Measurements from ENCODE around the gene CARD11.

CARD11 gene

DNA sequence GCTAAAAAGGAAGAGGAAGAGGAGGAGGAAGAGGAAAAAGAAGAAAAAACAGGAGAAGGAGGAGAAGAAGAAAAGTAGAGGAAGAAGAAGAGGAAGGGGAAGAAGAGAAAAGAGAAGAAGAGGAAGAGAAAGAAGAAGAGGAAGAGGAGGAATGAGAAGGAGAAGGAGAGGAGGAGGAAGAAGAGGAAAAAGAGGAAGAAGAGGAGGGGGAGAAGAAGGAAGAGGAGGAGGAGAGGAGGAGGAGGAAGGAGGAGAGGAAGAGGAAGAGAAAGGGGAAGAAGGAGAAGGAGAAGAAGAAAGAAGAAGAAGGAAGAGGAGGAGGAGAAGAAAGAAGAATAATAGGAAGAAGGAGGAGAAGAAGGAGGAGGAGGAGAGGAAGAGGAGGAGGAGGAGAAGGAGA, 103.2 kb downstream of the CARD11 start:
- no peak for DNase-seq (ENCODE audit: low read depth in 1 of 2, low spot score in 1 of 2)
- TF ChIP-seq, protein P1, sequence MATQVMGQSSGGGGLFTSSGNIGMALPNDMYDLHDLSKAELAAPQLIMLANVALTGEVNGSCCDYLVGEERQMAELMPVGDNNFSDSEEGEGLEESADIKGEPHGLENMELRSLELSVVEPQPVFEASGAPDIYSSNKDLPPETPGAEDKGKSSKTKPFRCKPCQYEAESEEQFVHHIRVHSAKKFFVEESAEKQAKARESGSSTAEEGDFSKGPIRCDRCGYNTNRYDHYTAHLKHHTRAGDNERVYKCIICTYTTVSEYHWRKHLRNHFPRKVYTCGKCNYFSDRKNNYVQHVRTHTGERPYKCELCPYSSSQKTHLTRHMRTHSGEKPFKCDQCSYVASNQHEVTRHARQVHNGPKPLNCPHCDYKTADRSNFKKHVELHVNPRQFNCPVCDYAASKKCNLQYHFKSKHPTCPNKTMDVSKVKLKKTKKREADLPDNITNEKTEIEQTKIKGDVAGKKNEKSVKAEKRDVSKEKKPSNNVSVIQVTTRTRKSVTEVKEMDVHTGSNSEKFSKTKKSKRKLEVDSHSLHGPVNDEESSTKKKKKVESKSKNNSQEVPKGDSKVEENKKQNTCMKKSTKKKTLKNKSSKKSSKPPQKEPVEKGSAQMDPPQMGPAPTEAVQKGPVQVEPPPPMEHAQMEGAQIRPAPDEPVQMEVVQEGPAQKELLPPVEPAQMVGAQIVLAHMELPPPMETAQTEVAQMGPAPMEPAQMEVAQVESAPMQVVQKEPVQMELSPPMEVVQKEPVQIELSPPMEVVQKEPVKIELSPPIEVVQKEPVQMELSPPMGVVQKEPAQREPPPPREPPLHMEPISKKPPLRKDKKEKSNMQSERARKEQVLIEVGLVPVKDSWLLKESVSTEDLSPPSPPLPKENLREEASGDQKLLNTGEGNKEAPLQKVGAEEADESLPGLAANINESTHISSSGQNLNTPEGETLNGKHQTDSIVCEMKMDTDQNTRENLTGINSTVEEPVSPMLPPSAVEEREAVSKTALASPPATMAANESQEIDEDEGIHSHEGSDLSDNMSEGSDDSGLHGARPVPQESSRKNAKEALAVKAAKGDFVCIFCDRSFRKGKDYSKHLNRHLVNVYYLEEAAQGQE (IDR thresholded peaks at IDR 0.05; ENCODE audit: insufficient replicate concordance, low read depth): no peak
- TF ChIP-seq GABPA (IDR thresholded peaks at IDR 0.05; ENCODE audit: low read depth): no peak
- TF ChIP-seq SPI1 (IDR thresholded peaks at IDR 0.05; ENCODE audit: borderline replicate concordance, low read depth): no peak
- TF ChIP-seq POLR2AphosphoS5 (IDR thresholded peaks at IDR 0.05; ENCODE audit: low read depth): no peak

DNA sequence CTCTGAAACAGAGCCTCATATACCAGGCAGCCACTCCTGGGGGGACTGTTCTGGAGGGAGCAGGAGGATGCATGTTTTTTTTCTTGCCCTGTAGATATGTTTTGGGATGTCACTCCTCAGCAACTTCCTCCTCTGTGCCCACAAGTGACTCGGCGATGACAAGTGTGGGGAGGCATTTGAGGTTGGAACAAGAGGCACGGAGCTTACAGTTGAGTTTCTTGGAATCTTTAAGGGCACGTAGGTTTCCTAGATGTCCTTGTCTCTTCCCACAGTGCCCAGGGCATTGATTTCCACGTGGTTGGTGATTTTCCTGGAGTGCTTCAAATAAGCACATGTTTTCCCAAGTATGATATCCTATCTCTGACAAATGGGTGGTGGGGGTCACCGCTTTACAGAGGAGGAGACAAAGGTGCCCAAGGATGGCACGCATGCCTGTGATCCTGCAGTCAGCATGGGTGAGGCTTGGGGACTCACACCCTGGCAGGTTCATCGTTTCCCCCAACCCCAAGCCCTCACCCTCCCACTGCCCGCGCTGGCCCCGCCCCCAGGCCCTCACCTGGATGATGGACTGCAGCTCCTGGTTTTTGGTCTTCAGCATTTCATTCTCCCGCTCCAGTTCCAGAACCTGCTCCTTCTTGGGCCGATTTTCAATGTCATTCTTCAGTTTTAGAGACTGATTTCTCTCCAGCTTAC, 104.3 kb downstream of the CARD11 start:
- Histone ChIP-seq H3K4me3 (replicated peaks; ENCODE audit: insufficient read depth, low read length) (no peak overlapping the region), H3K27me3 (ENCODE audit: insufficient read depth, poor library complexity, severe bottlenecking) (no peaks in the 10 kb centered on the region), H3K27ac (replicated peaks) (no peak overlapping the region)
- TF ChIP-seq GABPA (IDR thresholded peaks at IDR 0.05; ENCODE audit: low read depth): no peak
- TF ChIP-seq, protein P1 (IDR thresholded peaks at IDR 0.05; ENCODE audit: insufficient replicate concordance, low read depth): no peak
- no peak for TF ChIP-seq SPI1 (IDR thresholded peaks at IDR 0.05; ENCODE audit: borderline replicate concordance, low read depth)
- DNase-seq (ENCODE audit: low read depth in 1 of 2, low spot score in 1 of 2): peak in 1 of 2 experiments; percentile 30

More for the DNA sequence above, 103.2 kb downstream of the CARD11 start:
- no peak overlapping the region for H3K27ac ChIP-seq (replicated peaks)
- no peaks in the 10 kb centered on the region for H3K27me3 ChIP-seq (ENCODE audit: insufficient read depth, poor library complexity, severe bottlenecking)
- no peak overlapping the region for H3K4me3 ChIP-seq (replicated peaks; ENCODE audit: insufficient read depth, low read length)

DNA sequence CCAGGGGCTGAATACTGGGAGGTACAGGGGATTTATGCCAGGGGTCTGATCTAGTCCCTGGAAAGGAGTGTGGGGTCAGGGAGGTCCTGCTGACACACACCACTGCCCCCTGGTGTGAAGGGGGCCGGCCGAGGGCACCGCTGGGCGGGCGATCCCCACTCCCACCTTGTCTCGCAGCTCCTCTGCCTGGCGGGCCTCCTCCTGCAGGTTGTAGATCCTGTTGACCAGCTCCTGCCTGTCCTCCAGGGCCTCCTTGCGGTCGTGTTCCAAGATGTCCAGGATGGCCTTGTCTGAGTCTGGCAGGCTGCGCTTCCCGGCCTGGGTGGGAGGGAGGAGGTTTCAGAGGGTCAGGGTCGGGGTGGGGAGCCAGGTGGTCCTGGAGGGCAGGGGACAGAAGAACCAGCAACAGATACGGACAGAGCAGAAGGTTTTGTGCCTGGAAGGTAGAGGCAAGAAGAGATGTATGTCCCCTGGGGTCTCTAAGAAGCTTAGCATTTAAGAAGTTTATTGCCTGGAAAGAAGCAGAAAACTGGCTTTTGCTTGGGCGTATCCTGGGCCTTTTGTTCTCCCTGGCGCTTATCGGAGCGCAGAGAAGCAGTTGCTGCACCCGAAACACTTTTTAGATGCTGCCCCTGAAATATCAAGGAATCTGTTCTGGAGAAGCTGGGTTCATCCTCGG, 105.0 kb downstream of the CARD11 start:
- no peak overlapping the region for H3K4me3 ChIP-seq (replicated peaks; ENCODE audit: insufficient read depth, low read length)
- no peak for DNase-seq (ENCODE audit: low read depth in 1 of 2, low spot score in 1 of 2)
- no peak for TF ChIP-seq POLR2AphosphoS5 (IDR thresholded peaks at IDR 0.05; ENCODE audit: low read depth)
- TF ChIP-seq, protein P2, sequence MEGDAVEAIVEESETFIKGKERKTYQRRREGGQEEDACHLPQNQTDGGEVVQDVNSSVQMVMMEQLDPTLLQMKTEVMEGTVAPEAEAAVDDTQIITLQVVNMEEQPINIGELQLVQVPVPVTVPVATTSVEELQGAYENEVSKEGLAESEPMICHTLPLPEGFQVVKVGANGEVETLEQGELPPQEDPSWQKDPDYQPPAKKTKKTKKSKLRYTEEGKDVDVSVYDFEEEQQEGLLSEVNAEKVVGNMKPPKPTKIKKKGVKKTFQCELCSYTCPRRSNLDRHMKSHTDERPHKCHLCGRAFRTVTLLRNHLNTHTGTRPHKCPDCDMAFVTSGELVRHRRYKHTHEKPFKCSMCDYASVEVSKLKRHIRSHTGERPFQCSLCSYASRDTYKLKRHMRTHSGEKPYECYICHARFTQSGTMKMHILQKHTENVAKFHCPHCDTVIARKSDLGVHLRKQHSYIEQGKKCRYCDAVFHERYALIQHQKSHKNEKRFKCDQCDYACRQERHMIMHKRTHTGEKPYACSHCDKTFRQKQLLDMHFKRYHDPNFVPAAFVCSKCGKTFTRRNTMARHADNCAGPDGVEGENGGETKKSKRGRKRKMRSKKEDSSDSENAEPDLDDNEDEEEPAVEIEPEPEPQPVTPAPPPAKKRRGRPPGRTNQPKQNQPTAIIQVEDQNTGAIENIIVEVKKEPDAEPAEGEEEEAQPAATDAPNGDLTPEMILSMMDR (IDR thresholded peaks at IDR 0.05; ENCODE audit: insufficient read depth, low read length): no peak
- TF ChIP-seq, protein P1 (IDR thresholded peaks at IDR 0.05; ENCODE audit: insufficient replicate concordance, low read depth): no peak
- TF ChIP-seq GABPA (IDR thresholded peaks at IDR 0.05; ENCODE audit: low read depth): no peak
- TF ChIP-seq SPI1 (IDR thresholded peaks at IDR 0.05; ENCODE audit: borderline replicate concordance, low read depth): no peak
- H3K27me3 ChIP-seq (ENCODE audit: insufficient read depth, poor library complexity, severe bottlenecking): no peaks in the 10 kb centered on the region
- no peak overlapping the region for H3K27ac ChIP-seq (replicated peaks)

Data from HL-60 (cell line).